ENCODE results near the gene GPR85.

DNA sequence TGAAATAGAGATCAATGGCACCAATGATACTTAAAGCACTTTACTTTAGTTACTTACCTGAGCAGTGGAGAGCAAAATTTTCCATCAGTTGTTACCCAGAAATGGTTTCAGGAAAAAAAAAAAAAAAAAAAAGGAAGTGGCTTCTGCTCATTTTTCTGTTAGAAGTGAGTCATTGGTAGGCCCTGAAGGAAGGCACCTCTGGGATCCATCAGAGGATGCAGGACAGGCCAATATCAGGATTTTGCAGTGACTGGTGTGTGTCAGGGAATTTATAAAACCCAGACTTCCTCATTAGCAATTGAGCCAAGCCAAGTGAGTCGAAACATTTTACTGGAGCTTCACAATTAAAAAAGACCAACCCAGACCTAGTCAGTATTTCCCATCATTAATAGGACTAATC is 34.0 kb upstream of the GPR85 start:
- no peak for TF ChIP-seq POLR2A (IDR thresholded peaks at IDR 0.05)
- TF ChIP-seq, protein P1, sequence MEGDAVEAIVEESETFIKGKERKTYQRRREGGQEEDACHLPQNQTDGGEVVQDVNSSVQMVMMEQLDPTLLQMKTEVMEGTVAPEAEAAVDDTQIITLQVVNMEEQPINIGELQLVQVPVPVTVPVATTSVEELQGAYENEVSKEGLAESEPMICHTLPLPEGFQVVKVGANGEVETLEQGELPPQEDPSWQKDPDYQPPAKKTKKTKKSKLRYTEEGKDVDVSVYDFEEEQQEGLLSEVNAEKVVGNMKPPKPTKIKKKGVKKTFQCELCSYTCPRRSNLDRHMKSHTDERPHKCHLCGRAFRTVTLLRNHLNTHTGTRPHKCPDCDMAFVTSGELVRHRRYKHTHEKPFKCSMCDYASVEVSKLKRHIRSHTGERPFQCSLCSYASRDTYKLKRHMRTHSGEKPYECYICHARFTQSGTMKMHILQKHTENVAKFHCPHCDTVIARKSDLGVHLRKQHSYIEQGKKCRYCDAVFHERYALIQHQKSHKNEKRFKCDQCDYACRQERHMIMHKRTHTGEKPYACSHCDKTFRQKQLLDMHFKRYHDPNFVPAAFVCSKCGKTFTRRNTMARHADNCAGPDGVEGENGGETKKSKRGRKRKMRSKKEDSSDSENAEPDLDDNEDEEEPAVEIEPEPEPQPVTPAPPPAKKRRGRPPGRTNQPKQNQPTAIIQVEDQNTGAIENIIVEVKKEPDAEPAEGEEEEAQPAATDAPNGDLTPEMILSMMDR (IDR thresholded peaks at IDR 0.05) = no peak

All from upper lobe of left lung (tissue), 4 donors.